Measurements from ENCODE around the gene SPATA31C1.

SPATA31C1 gene

GRCh38 chr9:87883274-87883673 is 34.5 kb upstream of the SPATA31C1 start:
- TF ChIP-seq CTCF (IDR thresholded peaks at IDR 0.05): no peak

- TF ChIP-seq CTCF (IDR thresholded peaks at IDR 0.05): no peak
These were observed 33.8 kb upstream of the SPATA31C1 start for GRCh38 chr9:87883990-87884389.

- no peak for TF ChIP-seq CTCF (IDR thresholded peaks at IDR 0.05)
These were observed 32.9 kb upstream of the SPATA31C1 start for GRCh38 chr9:87884578-87885459.

GRCh38 chr9:87885484-87886189 is 32.1 kb upstream of the SPATA31C1 start:
- TF ChIP-seq CTCF (IDR thresholded peaks at IDR 0.05): no peak

GRCh38 chr9:87886210-87886932 is 31.4 kb upstream of the SPATA31C1 start:
- no peak for TF ChIP-seq CTCF (IDR thresholded peaks at IDR 0.05)

GRCh38 chr9:87886933-87887505 is 30.7 kb upstream of the SPATA31C1 start:
- TF ChIP-seq CTCF (IDR thresholded peaks at IDR 0.05): no peak

Measured in LNCAP (cell line).